ENCODE data around the gene C5orf34.
"Not testable (repeated sequence)": the region's sequence is repeated elsewhere in the genome, so short reads cannot be mapped to it uniquely, and the experiment has no call there.

GRCh38 chr5:43556607-43556856 is 41.6 kb upstream of the C5orf34 start:
- not testable (repeated sequence) for TF ChIP-seq CTCF (conservative IDR thresholded peaks at IDR 0.05; ENCODE audit: low read depth, low read length); POLR2A (IDR thresholded peaks at IDR 0.05; ENCODE audit: low read depth, low read length); BHLHE40 (IDR thresholded peaks at IDR 0.05; ENCODE audit: low read depth, low read length); MAFK (IDR thresholded peaks at IDR 0.05; ENCODE audit: low read depth, low read length); ELK1 (IDR thresholded peaks at IDR 0.05; ENCODE audit: borderline replicate concordance, low read depth, low read length); RFX5 (IDR thresholded peaks at IDR 0.05; ENCODE audit: low read depth, low read length); USF2 (IDR thresholded peaks at IDR 0.05; ENCODE audit: low read depth, low read length)

Measured in IMR-90 (cell line).